OCI-LY3 (cell line): ENCODE measurements around the gene FLT1.

Experiments used
- H2AFZ ChIP-seq: fragments of 200-600, 300-600 bp; shearing (Covaris generic); 2 replicates; pipeline ENCODE4 v1.6.0; 2014; ENCODE audit warnings: antibody characterized with exemption, low read depth, low read length
- H3K27ac ChIP-seq: fragments of 200-600, 300-600 bp; sonication (generic); 2 replicates; pipeline ENCODE4 v1.5.1; 2014; ENCODE audit warnings: mild to moderate bottlenecking, low read length, moderate library complexity, mixed read lengths
- H3K27me3 ChIP-seq: fragments of 200-600, 300-600 bp; sonication (generic); 2 replicates; pipeline ENCODE4 v1.6.1; 2014; ENCODE audit warnings: low read depth, low read length, mixed read lengths
- H3K36me3 ChIP-seq: fragments of 200-600, 300-600 bp; sonication (generic); replicated peaks from 2 replicates; pipeline ENCODE3; 2014; ENCODE audit warnings: low read depth, low read length, mixed read lengths
- H3K4me1 ChIP-seq: fragments of 300-600, 200-600 bp; sonication (generic); 2 replicates; pipeline ENCODE4 v1.6.1; 2014; ENCODE audit warnings: low read length, mixed read lengths
- H3K4me2 ChIP-seq: fragments of 200-600, 300-600 bp; sonication (generic); 2 replicates; pipeline ENCODE4 v1.6.1; 2014; ENCODE audit warnings: low read length, mixed read lengths
- H3K4me3 ChIP-seq: fragments of 300-600, 200-600 bp; sonication (generic); 2 replicates; pipeline ENCODE4 v1.5.1; 2014; ENCODE audit warnings: antibody characterized with exemption, mild to moderate bottlenecking, low read length, moderate library complexity
- H3K79me2 ChIP-seq: fragments of 300-600, 200-600 bp; shearing (Covaris generic); 2 replicates; pipeline ENCODE4 v1.6.1; 2014; ENCODE audit warnings: mild to moderate bottlenecking, low read length, mixed read lengths
- H3K9ac ChIP-seq: fragments of 300-600, 200-600 bp; shearing (Covaris generic); 2 replicates; pipeline ENCODE4 v1.6.0; 2014; ENCODE audit warnings: mild to moderate bottlenecking, low read length, moderate library complexity
- H3K9me3 ChIP-seq: fragments of 200-600, 300-600 bp; shearing (Covaris generic); 2 replicates; pipeline ENCODE4 v1.6.1; 2014; ENCODE audit warnings: low read length, mixed read lengths; ENCODE audit not compliant: insufficient read depth
- H4K20me1 ChIP-seq: fragments of 200-600, 300-600 bp; sonication (generic); 2 replicates; pipeline ENCODE4 v1.6.1; 2016; ENCODE audit warnings: low read length, mixed read lengths; ENCODE audit not compliant: insufficient read depth
- EZH2phosphoT487 ChIP-seq: fragments of 200-600 bp; shearing (Covaris generic); IDR thresholded peaks from 2 replicates; pipeline ENCODE4 v1.6.1; 2018; ENCODE audit warnings: antibody characterized with exemption, mixed run types, low read depth
- TF ChIP-seq, protein P1 (sequence below): fragments of 200-600, 300-600 bp; sonication (generic); IDR thresholded peaks from 2 replicates; pipeline ENCODE4 v1.5.1; 2014; ENCODE audit warnings: antibody characterized with exemption, low read length, low read depth

FLT1 gene

DNA sequence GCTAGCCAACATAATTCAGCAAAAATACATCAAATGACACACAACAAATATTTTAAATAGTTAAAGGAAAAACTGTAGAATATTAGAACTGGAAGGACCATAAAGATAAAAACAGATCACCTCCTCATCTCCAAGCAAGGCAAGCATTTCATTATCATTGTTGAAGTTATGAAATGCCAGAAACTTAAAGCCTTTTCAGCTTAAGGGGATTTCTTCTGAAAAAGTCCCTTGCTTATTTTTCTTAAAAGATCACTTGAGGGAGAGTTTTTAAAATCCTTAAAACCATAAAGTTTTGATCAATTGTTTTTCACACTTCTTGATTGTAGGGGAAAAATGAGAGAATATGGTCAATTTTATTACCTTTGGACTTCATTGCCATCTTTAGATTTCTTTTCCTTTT, 37.4 kb downstream of the FLT1 start:
- Histone ChIP-seq H3K27ac (no peak overlapping the region), H3K27me3 (no peaks in the 10 kb centered on the region)

GRCh38 chr13:28455580-28456194, 39.2 kb downstream of the FLT1 start:
- Histone ChIP-seq H3K27ac (no peak overlapping the region), H3K4me1 (peaks cover 14% of the 10 kb centered on the region), H3K4me3 (no peak overlapping the region), H3K9ac (no peak overlapping the region), H3K79me2 (no peaks in the 10 kb centered on the region), H3K27me3 (no peaks in the 10 kb centered on the region), H3K9me3 (no peaks in the 10 kb centered on the region), H3K36me3 (no peaks in the 10 kb centered on the region), H3K4me2 (no peak overlapping the region), H2AFZ (no peak overlapping the region), H4K20me1 (no peaks in the 10 kb centered on the region)
- TF ChIP-seq, protein P1, sequence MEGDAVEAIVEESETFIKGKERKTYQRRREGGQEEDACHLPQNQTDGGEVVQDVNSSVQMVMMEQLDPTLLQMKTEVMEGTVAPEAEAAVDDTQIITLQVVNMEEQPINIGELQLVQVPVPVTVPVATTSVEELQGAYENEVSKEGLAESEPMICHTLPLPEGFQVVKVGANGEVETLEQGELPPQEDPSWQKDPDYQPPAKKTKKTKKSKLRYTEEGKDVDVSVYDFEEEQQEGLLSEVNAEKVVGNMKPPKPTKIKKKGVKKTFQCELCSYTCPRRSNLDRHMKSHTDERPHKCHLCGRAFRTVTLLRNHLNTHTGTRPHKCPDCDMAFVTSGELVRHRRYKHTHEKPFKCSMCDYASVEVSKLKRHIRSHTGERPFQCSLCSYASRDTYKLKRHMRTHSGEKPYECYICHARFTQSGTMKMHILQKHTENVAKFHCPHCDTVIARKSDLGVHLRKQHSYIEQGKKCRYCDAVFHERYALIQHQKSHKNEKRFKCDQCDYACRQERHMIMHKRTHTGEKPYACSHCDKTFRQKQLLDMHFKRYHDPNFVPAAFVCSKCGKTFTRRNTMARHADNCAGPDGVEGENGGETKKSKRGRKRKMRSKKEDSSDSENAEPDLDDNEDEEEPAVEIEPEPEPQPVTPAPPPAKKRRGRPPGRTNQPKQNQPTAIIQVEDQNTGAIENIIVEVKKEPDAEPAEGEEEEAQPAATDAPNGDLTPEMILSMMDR = no peak
- no peak for TF ChIP-seq EZH2phosphoT487

More for the DNA sequence above, 37.4 kb downstream of the FLT1 start:
- H3K79me2 ChIP-seq = no peaks in the 10 kb centered on the region
- no peaks in the 10 kb centered on the region for H4K20me1 ChIP-seq
- H3K36me3 ChIP-seq = no peaks in the 10 kb centered on the region
- peaks cover 9% of the 10 kb centered on the region for H3K4me1 ChIP-seq
- H3K4me3 ChIP-seq = no peak overlapping the region
- no peak overlapping the region for H2AFZ ChIP-seq
- H3K9ac ChIP-seq = no peak overlapping the region
- TF ChIP-seq, protein P1 = no peak
- no peak for TF ChIP-seq EZH2phosphoT487
- no peaks in the 10 kb centered on the region for H3K9me3 ChIP-seq
- no peak overlapping the region for H3K4me2 ChIP-seq

DNA sequence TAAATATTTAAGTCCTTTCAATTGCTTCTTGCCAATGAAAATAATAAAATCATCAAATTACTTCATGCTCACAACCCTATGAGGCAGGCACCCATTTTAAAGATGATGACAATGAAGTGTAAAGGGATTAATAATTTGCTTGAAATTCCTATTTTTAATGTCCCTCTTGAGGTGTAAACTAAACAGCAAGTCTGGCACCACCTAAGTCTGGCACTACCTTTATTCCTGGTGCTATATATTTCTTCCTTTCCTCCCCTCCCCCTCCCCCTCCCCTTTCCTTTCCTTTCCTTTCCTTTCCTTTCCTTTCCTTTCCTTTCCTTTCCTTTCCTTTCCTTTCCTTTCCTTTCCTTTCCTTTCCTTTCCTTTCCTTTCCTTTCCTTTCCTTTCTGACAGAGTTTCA, 42.2 kb downstream of the FLT1 start:
- no peak overlapping the region for H3K27ac ChIP-seq
- H3K4me3 ChIP-seq = no peak overlapping the region
- peaks cover 25% of the 10 kb centered on the region for H3K4me1 ChIP-seq
- H3K27me3 ChIP-seq = no peaks in the 10 kb centered on the region
- H3K9me3 ChIP-seq = peaks cover 10% of the 10 kb centered on the region
- H4K20me1 ChIP-seq = no peaks in the 10 kb centered on the region
- H3K9ac ChIP-seq = no peak overlapping the region
- H2AFZ ChIP-seq = no peak overlapping the region
- no peaks in the 10 kb centered on the region for H3K36me3 ChIP-seq
- H3K79me2 ChIP-seq = no peaks in the 10 kb centered on the region
- no peak for TF ChIP-seq EZH2phosphoT487
- TF ChIP-seq, protein P1 = no peak
- H3K4me2 ChIP-seq = no peak overlapping the region

DNA sequence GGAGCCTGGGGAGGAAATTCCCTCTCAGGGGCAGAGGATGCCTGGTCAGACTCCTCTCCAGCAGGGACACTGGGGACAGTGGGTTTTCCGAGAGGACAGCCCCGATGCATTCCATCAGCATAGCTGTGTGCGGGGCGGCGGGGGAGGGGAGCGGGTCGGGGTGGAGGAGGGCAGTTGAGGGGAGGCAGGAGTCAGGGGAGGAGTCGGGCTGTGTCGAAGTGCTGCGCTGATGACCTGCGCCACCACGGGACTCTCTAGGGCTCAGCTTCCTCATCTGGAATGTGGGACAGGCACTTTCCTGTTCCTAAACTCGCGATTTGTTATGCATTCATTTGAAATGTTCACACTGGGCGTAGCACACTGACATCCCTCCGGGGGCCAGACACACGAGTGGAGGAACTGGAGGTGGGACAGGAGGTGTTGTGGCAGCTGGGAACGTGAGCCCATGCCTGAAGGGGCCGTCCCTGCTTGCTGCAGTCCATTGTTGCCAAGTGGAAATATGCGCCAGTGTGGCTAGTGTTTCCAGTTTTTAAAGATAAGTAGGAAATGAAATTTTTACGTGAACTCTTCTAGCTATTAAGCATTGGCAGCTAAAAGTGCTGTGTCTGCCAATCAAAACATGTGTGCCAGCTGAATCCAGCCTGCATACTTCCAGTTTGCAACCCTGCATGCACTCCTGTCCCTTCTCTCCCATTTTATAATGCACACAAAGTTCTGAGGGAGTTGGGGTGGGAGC, 43.3 kb downstream of the FLT1 start:
- Histone ChIP-seq H3K36me3 (no peaks in the 10 kb centered on the region), H2AFZ (no peak overlapping the region), H3K27me3 (no peaks in the 10 kb centered on the region), H3K9me3 (peaks cover 10% of the 10 kb centered on the region), H3K79me2 (no peaks in the 10 kb centered on the region), H3K27ac (no peak overlapping the region), H3K4me2 (no peak overlapping the region), H4K20me1 (no peaks in the 10 kb centered on the region), H3K4me1 (peaks cover 17% of the 10 kb centered on the region), H3K9ac (no peak overlapping the region), H3K4me3 (no peak overlapping the region)
- TF ChIP-seq, protein P1 = no peak
- no peak for TF ChIP-seq EZH2phosphoT487
